DOHH2 (cell line): Measurements from ENCODE around the gene CRTC2.
A peak's percentile ranks its signal among the peaks of the same experiment; 100 is the strongest.

Experiments
- H3F3A ChIP-seq: fragments of 200-600 bp; sonication (generic), shearing (Covaris generic); 2 replicates; pipeline ENCODE4 v1.6.0; 2016; ENCODE audit warnings: antibody characterized with exemption, mild to moderate bottlenecking; ENCODE audit not compliant: control insufficient read depth, insufficient read depth
- H3K27ac ChIP-seq: fragments of 200-600 bp; sonication (generic); 2 replicates; pipeline ENCODE4 v1.5.1; 2014; ENCODE audit warnings: low read depth, mild to moderate bottlenecking, low read length, moderate library complexity
- H3K27me3 ChIP-seq: fragments of 200-600 bp; sonication (generic); 2 replicates; pipeline ENCODE4 v1.6.1; 2014; ENCODE audit warnings: mild to moderate bottlenecking, low read length, mixed read lengths; ENCODE audit not compliant: control insufficient read depth
- H3K36me3 ChIP-seq: fragments of 200-600 bp; sonication (generic); 2 replicates; pipeline ENCODE4 v1.6.1; 2014; ENCODE audit warnings: mild to moderate bottlenecking, low read length, moderate library complexity, mixed read lengths; ENCODE audit not compliant: control insufficient read depth
- H3K4me1 ChIP-seq: fragments of 200-600 bp; sonication (generic); 2 replicates; pipeline ENCODE4 v1.6.1; 2014; ENCODE audit warnings: mild to moderate bottlenecking, low read length, mixed read lengths; ENCODE audit not compliant: control insufficient read depth
- H3K4me2 ChIP-seq: fragments of 200-600 bp; sonication (generic); 2 replicates; pipeline ENCODE4 v1.6.0; 2014; ENCODE audit warnings: mild to moderate bottlenecking, low read length, moderate library complexity
- H3K4me3 ChIP-seq: fragments of 200-600 bp; sonication (generic); 2 replicates; pipeline ENCODE4 v1.5.1; 2014; ENCODE audit warnings: mild to moderate bottlenecking, low read length, mixed read lengths
- H3K79me2 ChIP-seq: fragments of 200-600 bp; sonication (generic); 2 replicates; pipeline ENCODE4 v1.6.1; 2014; ENCODE audit warnings: mild to moderate bottlenecking, low read length, mixed read lengths; ENCODE audit not compliant: control insufficient read depth
- H3K9me2 ChIP-seq: fragments of 200-600 bp; sonication (generic); replicated peaks from 2 replicates; pipeline ENCODE4 v1.6.1; 2014; ENCODE audit warnings: mild to moderate bottlenecking, low read length, mixed read lengths; ENCODE audit not compliant: control insufficient read depth
- H3K9me3 ChIP-seq: fragments of 200-600 bp; sonication (generic); 2 replicates; pipeline ENCODE4 v1.6.1; 2014; ENCODE audit warnings: antibody characterized with exemption, low read length, mixed read lengths; ENCODE audit not compliant: control insufficient read depth, insufficient read depth
- H4K20me1 ChIP-seq: fragments of 200-600 bp; sonication (generic); 2 replicates; pipeline ENCODE4 v1.6.0; 2014; ENCODE audit warnings: low read depth, mild to moderate bottlenecking, antibody characterized with exemption, low read length, moderate library complexity; ENCODE audit not compliant: control insufficient read depth, insufficient read depth
- EZH2phosphoT487 ChIP-seq: fragments of 200-600 bp; sonication (generic); IDR thresholded peaks from 2 replicates; pipeline ENCODE4 v1.6.1; 2017; ENCODE audit warnings: borderline replicate concordance, mild to moderate bottlenecking, antibody characterized with exemption, low read length, moderate library complexity, mixed read lengths
- TF ChIP-seq, protein P1 (sequence below): fragments of 200-600 bp; sonication (generic); IDR thresholded peaks from one replicate; pipeline ENCODE4 v1.5.1; 2014; ENCODE audit warnings: antibody characterized with exemption, mild to moderate bottlenecking, low read depth, low read length; ENCODE audit not compliant: poor library complexity, severe bottlenecking

Gene CRTC2

GRCh38 chr1:153922972-153923925 is 35.2 kb downstream of the CRTC2 start, which contains the start of gene GATAD2B:
TSS of gene GATAD2B (minus strand) at chr1:153922972. CDS start at chr1:153828347, 94,625 bp downstream.
- TF ChIP-seq, protein P1, sequence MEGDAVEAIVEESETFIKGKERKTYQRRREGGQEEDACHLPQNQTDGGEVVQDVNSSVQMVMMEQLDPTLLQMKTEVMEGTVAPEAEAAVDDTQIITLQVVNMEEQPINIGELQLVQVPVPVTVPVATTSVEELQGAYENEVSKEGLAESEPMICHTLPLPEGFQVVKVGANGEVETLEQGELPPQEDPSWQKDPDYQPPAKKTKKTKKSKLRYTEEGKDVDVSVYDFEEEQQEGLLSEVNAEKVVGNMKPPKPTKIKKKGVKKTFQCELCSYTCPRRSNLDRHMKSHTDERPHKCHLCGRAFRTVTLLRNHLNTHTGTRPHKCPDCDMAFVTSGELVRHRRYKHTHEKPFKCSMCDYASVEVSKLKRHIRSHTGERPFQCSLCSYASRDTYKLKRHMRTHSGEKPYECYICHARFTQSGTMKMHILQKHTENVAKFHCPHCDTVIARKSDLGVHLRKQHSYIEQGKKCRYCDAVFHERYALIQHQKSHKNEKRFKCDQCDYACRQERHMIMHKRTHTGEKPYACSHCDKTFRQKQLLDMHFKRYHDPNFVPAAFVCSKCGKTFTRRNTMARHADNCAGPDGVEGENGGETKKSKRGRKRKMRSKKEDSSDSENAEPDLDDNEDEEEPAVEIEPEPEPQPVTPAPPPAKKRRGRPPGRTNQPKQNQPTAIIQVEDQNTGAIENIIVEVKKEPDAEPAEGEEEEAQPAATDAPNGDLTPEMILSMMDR, result no peak
- no peak for TF ChIP-seq EZH2phosphoT487
- Histone ChIP-seq H3K4me2 (peak within 1 kb of the TSS; percentile 94), H3K27me3 (no peaks in the 10 kb centered on the region), H3F3A (peaks cover 21% of the 10 kb centered on the region), H3K4me1 (peaks cover 40% of the 10 kb centered on the region), H4K20me1 (peaks cover 27% of the 10 kb centered on the region), H3K27ac (peak within 1 kb of the TSS; percentile 91), H3K79me2 (peaks cover 55% of the 10 kb centered on the region), H3K9me2 (no peaks in the 10 kb centered on the region), H3K36me3 (peaks cover 40% of the 10 kb centered on the region), H3K9me3 (no peaks in the 10 kb centered on the region), H3K4me3 (peak within 1 kb of the TSS; percentile 93)

- Histone ChIP-seq H3K4me2 (peak overlapping the region; percentile 94), H3K4me3 (peak overlapping the region; percentile 93), H3K27me3 (no peaks in the 10 kb centered on the region), H4K20me1 (peaks cover 32% of the 10 kb centered on the region), H3K36me3 (peaks cover 47% of the 10 kb centered on the region), H3K9me3 (no peaks in the 10 kb centered on the region), H3K27ac (peak overlapping the region; percentile 91), H3K4me1 (peaks cover 41% of the 10 kb centered on the region), H3K79me2 (peaks cover 65% of the 10 kb centered on the region), H3F3A (peaks cover 14% of the 10 kb centered on the region), H3K9me2 (no peaks in the 10 kb centered on the region)
- no peak for TF ChIP-seq EZH2phosphoT487
- TF ChIP-seq, protein P1, result peak; percentile 35
Measured at GRCh38 chr1:153922076-153922971, 36.1 kb downstream of the CRTC2 start.

DNA sequence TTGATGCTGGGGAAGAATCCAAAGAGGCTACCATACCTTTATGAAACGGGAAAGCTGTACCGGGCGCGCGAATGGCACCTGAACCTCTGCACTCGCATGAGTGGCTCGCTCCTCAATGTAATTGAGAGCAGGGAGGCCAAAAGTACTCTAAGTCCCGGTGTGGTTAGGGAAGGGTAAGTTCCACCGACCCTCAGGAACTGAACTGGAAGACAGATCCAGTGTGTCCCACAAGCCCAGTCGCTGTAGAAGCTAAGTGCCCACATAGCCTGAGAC is 36.7 kb downstream of the CRTC2 start:
- TF ChIP-seq EZH2phosphoT487, result no peak
- H3K27me3 ChIP-seq, result no peaks in the 10 kb centered on the region
- H3K4me1 ChIP-seq, result peaks cover 41% of the 10 kb centered on the region
- H3K4me3 ChIP-seq, result peak overlapping the region; percentile 93
- peak overlapping the region; percentile 94 for H3K4me2 ChIP-seq
- no peaks in the 10 kb centered on the region for H3K9me2 ChIP-seq
- H3K27ac ChIP-seq, result peak overlapping the region; percentile 91
- no peaks in the 10 kb centered on the region for H3K9me3 ChIP-seq
- H3K36me3 ChIP-seq, result peaks cover 47% of the 10 kb centered on the region
- peaks cover 70% of the 10 kb centered on the region for H3K79me2 ChIP-seq
- peaks cover 14% of the 10 kb centered on the region for H3F3A ChIP-seq
- H4K20me1 ChIP-seq, result peaks cover 32% of the 10 kb centered on the region
